GM18868 (cell line): ENCODE results near the gene SOS1.
"Not testable (repeated sequence)": the region's sequence is repeated elsewhere in the genome, so short reads cannot be mapped to it uniquely, and the experiment has no call there.

Source experiments
- ATAC-seq: cut with Tn5 transposase; IDR thresholded peaks from one replicate; pipeline ENCODE4 v1.9.1; 2021; ENCODE audit warnings: mild to moderate bottlenecking, moderate library complexity; ENCODE audit not compliant: unreplicated experiment

SOS1 gene

GRCh38 chr2:38936516-38936915, 184.3 kb downstream of the SOS1 start:
- ATAC-seq: not testable (repeated sequence)

GRCh38 chr2:38935568-38936172, 185.2 kb downstream of the SOS1 start:
- ATAC-seq: no peak

GRCh38 chr2:38934742-38935141, 186.1 kb downstream of the SOS1 start:
- no peak for ATAC-seq

- no peak for ATAC-seq
Measured at GRCh38 chr2:38933653-38934052, 187.2 kb downstream of the SOS1 start.

GRCh38 chr2:38932586-38932985, 188.3 kb downstream of the SOS1 start:
- ATAC-seq: no peak
